Loucy (cell line): ENCODE results near the gene C9orf153.

ENCODE experiments used
- CTCF ChIP-seq: fragments of 200-600 bp; sonication (generic); conservative IDR thresholded peaks from 2 replicates; pipeline ENCODE4 v1.5.1; 2014; ENCODE audit warnings: mild to moderate bottlenecking, antibody characterized with exemption, low read length
- EZH2phosphoT487 ChIP-seq: fragments of 200-600 bp; IDR thresholded peaks from 2 replicates; pipeline ENCODE4 v1.6.1; 2018; ENCODE audit warnings: antibody characterized with exemption, mild to moderate bottlenecking, moderate library complexity, borderline replicate concordance

DNA sequence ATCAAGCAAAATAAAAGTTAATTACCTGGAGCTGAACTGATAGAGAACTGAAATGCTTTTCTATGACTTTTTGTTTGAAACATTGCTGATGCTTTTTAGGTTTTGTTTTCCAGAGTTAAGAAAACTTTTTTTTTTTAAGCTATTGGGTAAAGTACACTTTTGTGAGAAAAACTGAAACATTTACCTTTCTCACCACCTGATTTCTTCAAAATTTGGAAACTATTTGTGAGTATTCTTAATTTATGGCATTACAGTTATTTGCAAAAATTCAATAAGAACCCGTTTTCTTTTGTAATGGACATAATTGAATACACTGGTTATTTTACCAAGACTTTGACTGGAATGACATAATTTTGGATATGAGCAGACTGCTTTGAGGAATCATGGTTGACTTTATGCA lies 6.6 kb downstream of the C9orf153 start:
- TF ChIP-seq CTCF (no peak), EZH2phosphoT487 (no peak)
